ENCODE results near the gene TPD52L1.

Gene TPD52L1

DNA sequence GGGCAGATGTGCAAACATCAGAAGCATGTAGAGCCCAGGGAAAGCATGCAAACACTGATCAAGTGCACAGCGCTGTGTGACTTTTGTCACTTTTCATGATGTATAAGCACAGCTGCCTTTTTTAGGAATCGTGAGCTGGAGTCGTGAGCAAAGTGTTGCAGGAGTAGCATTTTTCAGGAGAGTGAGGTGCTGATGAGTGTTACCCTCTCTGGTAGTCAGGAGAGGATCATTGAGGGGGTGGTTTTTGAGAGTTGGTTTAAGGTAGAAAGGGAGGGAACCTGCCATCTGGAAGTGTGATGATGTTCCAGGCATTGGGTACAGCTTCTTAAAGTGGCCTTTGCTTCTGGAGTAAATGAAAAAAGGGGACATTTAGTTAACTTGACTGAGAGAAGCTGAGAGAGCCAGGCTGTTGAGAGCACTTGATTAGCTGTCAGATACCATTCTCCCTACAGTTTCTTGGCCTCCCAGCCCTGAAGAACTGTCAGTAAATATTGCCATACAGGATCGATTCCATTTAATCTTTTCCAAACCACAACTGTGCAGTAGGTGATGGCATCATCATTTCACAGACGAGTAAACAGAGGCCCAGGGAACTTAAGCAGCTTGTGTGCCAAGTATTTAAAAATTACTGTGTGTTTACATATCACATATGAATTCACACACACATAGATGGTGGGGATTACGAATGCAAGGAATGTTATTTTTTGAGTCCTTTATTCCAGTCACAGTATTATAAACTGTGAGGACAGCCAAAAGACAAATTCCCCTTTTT lies 28.9 kb downstream of the TPD52L1 start:
- DNase-seq = no peak

DNA sequence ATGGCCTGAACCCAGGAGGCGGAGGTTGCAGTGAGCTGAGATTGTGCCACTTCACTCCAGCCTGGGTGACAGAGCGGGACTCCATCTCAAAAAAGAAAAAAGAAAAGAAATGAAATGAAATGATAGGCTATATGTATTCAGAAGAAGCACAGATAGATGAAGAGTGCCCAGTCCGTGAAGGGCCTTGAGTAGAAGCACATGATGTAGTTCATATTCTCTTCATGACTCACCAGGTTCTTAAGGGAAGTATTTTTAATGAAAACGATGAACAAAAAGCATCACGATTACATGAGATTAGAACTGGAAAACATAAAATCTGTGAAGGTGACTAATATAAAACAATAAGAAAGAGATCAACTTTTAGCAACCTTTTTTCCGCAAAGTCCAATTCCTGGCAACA lies 29.8 kb downstream of the TPD52L1 start:
- no peak for DNase-seq

DNA sequence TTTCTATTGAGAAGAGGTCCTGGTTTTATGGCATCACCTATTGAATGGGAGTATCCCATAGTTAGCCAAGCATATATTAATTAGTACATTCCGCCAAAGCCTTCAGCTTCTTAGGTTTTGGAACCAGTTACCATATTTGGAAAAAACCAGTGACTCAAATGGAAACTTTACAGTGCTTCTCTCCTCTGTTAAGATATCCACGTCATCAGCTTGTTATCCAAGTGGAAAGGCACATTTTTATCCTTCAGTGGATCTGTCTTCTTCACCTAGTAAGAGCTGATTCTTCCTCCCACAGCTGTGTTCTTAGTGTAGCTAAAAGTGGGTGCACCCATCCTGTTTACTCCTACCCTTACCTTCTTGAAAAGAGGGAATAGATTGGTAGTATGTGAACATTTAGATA lies 34.5 kb downstream of the TPD52L1 start:
- DNase-seq = no peak

DNA sequence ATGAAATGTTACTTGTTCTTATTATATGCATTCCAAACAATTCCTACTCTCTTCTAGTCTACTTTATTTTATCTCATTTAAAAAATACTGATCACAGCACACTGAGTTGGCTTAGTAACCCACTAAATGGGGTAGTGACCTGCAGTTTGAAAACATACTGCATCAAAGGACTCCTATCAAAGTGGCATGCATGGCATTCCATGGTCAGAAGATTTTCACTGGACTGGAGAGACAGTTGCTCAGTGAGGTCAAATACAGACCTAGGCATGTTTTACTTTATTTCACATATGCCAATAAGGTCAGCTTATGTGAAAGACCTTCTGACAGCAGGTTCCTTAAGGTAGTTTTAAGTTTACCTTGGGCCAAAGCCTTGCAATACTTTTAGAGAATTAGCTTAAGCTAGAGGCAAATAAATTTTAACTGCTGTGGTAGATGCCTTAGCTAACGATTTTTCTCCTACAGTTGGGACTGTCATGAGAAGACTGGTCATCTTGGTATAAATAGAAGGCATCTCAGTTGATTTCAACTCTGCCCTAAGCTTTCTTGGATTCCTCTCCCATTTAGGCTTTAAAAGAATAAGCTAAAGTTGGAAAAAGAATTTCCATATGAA lies 35.1 kb downstream of the TPD52L1 start:
- no peak for DNase-seq

DNA sequence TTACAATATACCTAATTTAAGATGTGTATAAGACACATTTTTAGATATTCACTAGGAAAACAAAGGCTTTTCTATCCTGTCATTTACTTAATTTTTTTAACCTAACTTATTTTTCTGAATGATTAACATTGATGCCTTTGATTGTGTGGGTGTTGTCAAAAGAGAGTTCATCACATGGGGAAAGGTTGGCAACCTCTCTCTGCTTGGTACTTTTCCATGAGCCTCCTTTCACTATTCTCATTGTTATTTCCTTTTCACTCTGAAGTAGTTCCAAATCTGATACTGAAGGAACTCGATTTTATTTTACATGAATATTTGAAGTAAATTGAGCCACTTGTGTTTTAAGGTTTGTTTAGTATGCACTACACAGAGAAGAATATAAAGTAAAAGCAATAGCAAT lies 35.9 kb downstream of the TPD52L1 start:
- no peak for DNase-seq

DNA sequence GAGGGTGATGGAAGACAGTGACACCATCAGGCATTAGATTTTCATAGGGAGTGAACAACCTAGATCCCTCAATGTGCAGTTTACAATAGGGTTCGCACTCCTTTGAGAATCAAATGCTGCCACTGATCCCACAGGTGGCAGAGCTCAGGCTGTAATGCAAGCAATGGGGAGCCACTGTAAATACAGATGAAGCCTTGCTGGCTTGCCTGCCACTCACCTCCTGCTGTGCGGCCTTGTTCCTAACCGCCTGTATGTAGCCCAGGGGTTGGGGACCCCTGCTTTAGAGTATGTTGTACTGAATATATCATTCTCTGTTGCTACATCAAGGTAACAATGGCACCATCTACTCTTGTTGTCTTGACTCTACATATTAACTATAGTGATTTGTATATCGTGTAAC lies 37.1 kb downstream of the TPD52L1 start:
- no peak for DNase-seq

DNA sequence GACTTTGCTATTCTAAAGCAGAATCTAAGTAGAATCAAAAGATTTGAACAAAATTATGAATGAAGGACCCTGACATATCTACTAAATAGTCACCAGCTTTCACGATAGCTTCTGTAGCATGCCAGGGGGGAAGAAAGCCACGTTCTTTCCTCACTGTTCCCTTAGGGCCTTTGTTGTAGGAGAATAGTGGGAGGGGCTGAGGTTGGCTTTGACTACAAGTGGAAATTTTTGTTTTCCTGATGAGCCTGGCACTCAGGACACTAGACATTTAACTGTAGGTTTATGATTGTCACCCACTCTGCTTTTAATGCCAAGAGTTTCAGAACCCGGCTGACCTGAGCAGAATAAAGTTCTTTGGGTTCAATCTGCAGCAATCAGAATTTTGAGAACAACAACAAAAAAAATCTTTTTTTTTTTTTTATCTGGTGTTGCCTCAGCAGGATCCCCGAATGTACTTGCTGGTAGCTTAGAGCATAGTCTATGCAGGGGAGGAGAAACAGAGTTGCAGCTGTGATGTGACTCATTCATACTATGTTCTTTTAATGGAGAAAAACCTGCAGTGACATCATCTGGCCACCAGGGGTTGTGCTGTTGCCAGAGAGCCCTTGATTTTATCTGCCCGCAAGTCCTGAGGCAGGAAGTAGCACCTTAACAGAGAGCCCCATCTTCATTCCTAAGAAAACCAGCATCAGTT lies 38.5 kb downstream of the TPD52L1 start:
- no peak for DNase-seq

DNA sequence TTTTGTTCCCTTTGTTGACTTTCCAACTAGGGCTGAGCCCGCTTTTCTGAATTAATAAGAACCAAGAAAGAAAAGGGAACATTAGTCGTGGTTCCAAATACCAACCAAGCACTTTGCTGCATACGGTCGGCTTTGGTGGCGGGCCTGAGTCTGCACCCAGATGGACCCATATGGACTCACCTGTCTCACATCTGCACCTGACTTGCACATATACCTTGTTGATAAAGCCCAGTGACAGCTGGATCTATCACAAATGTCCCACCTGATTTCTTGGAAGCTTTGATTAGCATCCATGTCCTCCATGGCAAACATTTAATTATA lies 39.0 kb downstream of the TPD52L1 start:
- DNase-seq = no peak

DNA sequence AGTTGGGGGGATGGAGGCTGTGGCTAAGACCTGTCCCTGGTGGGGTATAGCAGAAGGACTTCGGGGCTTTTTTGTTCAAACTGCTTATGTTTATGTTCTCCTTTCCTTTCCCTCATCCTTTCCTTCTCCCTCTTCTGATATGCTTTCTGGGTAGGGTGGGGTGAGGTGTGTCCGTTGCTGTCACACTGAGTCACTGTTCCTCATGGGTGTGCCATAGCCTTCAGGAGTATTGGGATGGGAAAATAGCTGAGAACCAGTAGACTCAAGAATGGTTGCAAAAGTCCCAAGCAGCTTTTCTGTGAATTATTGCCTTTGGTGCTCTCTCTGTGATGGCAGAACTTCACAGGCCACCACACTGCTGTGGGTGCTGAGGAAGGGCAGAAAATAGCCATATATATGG lies 39.6 kb downstream of the TPD52L1 start:
- DNase-seq = no peak

DNA sequence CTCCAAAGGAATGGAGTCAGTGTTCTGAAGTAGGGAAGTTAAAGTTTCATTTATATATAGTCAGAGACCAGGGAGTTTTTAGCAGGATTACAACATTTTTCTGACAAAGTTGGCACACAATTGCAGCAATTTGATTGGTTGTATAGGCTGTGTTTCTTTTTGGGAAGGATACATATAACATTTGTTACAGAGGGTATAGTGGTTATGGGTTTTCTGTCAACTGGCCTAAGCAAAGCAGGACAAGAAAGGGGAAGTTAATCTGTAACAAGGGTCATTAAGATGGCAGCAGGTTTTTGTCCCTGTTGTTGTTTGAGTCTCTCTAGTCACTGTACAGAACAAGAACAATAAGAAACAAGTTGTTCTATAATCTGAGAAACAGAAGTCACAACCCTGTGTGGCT lies 41.4 kb downstream of the TPD52L1 start:
- DNase-seq = no peak

DNA sequence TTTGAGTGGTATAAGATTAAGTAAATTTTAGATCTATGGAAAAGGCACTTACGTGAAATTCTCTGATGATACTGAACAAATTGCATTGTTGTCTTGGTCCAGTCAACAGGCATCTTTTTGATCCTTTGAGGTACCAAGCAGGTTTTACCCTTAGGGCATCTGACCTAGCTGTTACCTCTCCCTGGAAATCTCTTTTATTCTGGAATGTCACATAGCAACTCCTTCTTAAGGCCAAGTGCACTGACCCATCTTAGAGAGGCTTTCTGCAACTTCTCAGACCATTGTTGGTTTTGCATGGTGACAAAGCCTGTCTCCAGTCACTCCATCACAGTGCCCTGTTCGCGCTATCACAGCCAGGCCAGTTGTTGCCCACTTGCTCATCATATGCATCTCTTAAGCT lies 42.0 kb downstream of the TPD52L1 start:
- no peak for DNase-seq

DNA sequence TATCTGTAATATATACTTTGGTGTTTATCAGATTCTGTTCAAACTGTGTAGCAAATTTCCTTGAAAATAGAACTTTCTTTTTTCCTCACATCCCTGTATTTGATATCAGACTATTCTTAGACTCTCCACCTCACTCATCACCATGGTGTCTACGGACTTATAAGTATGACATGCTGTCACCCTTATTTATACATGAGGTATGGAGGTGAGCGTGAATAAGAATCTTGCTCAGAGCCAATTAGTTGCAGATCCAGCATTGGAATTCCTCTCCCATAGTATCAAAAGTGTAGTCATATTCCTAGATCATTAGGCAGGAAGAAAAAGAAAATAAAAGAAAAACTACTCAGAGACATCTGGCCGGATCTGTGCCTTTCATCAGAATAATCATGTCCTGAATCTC lies 43.0 kb downstream of the TPD52L1 start:
- DNase-seq = no peak

DNA sequence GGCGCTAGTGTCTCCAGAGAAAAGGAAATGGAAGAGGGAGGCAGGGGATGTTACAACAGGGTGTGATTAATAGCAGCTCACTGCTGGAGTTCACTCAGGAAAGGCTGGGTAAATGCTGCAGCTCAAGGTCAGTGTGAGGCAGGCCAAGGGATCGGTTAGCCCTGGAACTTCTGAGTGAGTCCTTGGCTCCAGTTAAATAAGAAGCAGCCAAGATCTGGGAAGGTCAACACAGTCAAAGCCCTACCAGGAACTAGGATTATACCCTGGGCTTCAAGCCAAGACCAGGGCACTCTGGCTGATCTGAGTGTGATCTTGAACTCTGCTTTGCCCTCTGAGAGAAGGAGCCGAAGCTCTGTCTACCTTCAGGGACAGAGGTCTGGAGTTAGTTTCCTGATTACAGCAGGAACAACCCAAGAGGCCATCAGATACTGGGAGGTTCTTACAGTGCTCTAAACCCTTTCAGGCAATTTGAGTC lies 44.3 kb downstream of the TPD52L1 start:
- DNase-seq = no peak

DNA sequence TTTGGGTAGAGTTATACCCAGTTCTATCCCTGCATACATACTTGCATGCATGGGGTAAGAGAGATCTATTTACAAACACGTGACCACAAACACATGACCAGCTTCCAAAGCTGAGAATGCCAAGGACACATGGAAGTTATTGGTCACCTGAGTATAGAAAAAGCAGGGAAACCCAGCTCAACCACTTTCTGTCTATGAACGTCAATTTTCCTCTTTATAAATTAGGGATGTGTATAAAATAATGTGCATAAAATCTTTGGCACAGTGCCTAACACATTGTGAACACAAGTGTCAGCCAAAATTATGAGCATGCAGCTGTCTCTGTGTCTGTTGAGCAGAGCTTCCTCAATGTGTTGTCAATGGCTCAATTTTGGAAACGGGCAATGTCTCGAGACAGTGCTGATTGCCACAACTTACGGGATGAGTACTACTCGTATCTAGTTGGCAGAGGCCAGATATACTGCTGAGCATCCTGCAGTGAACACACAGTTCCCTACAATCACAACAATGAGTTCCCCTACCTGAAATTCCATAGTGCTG lies 44.9 kb downstream of the TPD52L1 start:
- DNase-seq = no peak

DNA sequence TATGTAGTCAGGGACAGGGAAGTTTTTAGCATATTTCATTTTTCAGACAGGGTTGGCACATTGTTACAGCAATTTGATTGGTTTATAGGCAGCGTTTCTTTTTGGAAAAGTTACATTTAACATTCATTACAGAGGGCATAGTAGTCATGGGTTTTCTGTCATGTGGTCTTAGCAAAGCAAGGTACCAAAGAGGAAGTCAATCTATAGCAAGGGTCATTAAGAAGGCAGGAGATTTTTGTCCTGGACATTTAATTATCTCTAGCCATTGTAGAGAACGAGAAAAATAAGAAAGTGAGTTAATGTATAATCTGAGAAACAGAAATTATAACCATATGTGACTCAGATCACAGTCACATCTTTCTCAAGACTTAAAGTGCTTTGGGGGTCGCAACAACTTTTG lies 47.4 kb downstream of the TPD52L1 start:
- no peak for DNase-seq

DNA sequence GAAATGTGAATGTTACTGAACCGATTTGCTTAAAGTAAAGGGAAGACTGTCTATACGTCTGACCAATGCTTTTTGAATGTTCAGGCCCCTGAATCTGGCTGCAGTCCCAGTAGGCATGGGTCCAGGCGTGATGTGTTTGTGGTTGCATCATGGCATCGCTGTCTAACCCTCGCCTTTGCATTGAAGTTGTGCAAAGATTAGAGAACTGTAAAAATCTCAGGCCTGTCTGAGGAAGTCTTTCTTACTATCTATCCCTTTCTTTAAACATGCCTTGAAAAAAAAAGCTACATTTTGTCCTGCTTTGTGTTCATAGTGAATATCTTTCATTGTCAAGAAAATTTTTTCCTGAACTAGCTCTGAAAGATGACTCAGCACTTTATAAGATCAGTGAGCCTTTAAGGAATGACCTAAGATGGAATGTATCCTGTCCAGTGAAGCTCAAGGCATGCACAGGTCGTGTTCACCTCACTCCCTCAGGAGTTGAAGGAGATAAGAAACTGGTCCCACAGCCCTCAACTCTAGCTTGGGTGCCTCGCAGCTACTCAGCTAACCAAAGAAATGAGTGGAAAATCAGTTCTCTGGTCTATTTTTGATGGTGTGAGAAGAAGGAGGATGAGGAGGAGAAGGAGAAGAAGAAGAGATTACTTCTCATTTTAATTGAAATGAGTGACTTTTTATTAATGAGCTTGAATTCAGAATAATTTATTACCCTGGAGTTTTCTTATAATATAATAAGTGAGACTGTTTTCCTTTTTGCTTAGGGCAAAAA lies 48.6 kb downstream of the TPD52L1 start:
- DNase-seq = no peak

DNA sequence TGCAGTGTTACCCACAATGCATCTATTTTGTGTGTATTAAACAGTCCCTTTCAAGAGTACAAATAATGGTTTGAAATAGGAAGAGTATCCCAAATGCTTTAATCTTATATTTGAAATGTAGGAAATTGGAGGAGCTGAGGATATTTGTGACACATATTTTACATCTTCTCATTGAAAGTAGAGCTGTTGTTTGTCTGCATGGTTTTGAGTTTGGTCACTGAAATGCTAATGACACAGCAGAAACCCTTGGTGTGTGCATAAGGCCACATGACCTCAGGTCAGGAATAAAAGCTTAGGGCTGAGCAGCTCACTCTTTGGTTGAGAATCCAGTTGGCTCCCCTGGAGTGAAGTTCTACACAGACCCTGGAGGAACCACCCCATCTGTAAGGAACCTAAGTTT lies 49.8 kb downstream of the TPD52L1 start:
- no peak for DNase-seq

DNA sequence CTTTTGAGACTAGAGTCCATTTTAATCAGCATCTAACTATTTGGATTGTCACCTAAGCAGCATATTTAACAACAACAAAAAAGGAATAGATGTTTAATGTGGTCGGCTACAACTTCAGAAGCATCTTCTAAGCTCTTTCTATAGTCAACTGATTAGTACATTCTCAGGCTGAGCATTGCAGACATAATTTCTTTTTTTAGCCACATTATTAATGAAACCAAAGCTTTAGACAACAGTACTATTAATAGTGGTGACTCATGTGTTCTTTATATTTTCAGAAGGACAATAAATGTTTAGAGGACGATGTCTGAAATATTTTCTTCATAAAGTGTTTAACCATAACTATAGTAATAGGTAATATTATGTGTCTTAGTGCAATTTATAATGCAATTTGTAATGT lies 52.4 kb downstream of the TPD52L1 start:
- no peak for DNase-seq

DNA sequence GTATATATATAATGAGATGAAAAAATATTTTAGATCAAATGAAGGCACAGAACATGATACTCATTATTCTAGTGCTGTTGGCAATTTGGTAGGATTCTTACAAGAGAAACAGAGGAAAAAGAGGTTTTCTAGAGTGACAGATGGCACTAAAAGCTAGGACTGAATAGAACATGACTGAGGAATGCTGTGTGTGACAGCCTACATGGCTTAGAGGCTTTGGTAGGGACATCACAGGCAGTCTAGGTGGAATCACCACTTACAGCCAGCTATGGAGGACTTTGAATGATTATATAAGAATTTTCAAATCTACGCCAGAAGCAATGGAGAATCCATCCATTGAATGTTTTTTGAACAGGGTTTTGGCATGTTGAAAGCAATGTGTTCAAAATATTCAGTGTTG lies 52.8 kb downstream of the TPD52L1 start:
- no peak for DNase-seq

DNA sequence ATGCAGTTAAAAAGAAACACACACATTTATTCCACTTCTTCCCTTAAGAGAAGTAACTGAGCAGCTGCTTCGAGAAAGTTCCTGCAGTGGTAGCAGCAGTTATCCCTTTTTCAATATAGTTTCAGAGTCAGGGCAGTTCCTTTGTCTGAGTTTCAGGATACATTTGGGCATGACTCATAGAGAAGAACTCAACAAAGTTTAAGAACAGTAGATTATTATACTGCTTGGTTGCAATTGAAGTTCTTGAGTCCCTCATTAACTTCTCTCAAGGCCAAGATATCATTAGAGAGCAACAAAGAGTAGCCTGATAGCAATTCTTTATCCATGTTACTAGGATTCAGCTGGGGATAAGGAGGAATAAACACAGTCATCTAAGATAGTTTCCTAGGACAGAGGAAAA lies 54.4 kb downstream of the TPD52L1 start:
- no peak for DNase-seq

DNA sequence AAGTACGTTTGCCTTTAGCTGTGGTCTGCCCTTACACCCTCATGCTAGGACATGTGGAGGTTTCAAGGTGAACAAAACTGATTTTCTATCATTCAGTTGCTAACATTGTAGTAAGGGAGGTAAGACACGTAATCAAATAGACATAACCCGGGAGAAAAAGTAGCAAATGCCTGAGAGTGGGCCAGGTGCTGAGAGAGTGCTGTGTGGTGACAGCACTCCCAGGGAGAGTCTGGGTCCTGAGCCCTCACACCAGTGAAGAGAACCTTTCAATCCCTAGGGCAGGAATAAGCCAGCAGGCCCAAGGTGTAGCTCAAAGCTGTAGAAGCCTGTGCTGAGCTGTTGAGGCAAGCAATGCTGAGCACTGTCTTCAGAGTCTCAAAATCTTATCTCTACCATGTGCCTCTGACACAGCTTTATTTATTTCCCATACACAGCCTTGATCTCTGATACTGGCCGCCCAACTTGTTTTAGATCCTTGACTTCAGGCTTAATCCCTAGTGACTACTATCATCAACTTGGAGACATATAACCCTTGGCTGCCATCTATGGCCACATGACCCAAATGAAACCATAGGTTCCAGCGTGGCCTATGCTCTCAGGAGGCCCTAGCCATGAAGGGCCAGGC lies 55.2 kb downstream of the TPD52L1 start:
- no peak for DNase-seq

DNA sequence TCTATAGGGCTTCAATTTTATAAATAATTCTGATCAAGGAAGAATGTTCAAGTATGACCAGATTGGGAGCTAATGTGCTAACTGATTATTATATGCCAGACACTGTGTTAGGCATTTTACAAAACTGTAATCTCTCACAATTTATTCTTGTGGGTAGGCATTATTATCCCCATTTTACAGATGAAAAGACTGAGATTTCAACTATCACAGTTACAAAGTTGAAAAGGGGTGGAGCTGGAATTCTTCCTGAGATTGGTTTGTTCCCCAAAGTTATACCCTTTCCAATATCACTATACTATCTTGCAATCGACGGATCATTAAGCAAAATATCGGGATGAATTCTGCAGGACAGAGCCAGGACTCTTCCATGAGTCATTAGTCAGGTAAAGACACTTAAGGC lies 57.1 kb downstream of the TPD52L1 start:
- DNase-seq = no peak

DNA sequence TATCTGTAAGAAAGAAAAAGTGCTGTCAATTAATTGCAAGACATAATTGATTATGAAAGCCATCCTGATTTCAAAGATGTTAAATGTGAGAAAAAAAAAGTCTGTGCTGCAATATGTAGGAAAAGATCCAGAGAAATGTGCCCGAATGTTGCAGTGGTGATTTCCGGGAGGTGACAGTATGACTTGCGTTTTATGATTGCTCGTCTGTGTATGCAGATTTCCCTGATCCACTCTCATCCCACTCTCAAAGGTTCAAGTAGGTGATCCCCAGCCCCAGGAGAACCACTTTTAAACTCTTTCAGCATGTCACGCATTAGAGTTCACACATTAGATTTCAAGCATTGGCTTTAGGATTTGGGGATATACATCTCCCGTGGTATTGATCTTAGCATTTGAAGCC lies 57.8 kb downstream of the TPD52L1 start:
- DNase-seq = no peak
